Astrocyte of the spinal cord (primary cell): ENCODE measurements around the gene TCF12.

ENCODE experiments used
- DNase-seq: peaks from one replicate; pipeline ENCODE4 v3.0.0; 2011; ENCODE audit warnings: low read depth, low spot score
- H3K4me3 ChIP-seq: 2 replicates; pipeline ENCODE4 v1.5.1; 2011; ENCODE audit warnings: low read depth, mild to moderate bottlenecking, low read length, moderate library complexity
- CTCF ChIP-seq: IDR thresholded peaks from 2 replicates; pipeline ENCODE4 v1.5.1; 2012; ENCODE audit warnings: low read depth, mild to moderate bottlenecking, low read length, inconsistent platforms
- in situ Hi-C: cut with HindIII; loops from 2 replicates; pipeline ENCODE4 v1.10.0; 2017; ENCODE audit warnings: low sequenced_read_pairs

Gene TCF12

DNA sequence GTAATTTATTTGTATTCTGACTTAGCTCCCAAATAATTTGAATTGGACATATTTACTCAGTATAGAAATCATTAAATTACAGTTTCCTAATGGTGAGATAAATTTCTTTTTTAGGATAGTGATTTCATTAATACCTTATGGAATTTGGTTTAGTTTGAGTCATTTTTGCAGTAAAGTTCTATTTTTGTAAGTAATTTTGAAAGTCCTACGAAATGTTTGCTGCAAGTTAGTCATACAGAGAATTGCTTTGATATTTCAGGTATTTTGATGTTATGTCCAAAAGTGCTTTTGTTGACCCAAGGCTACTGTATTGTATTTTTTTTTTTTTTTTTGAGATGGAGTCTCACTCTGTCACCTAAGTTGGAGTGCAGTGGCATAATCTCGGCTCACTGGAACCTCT lies 41.7 kb downstream of the TCF12 start:
- no peak for DNase-seq
- in situ Hi-C loops: no loop called here

GRCh38 chr15:56963126-56963525 lies 44.7 kb downstream of the TCF12 start:
- no peak for DNase-seq
- H3K4me3 ChIP-seq: no peak overlapping the region
- in situ Hi-C loops: no loop called here
- TF ChIP-seq CTCF: no peak

More for the DNA sequence above, 41.7 kb downstream of the TCF12 start:
- H3K4me3 ChIP-seq: no peak overlapping the region
- no peak for TF ChIP-seq CTCF

GRCh38 chr15:56963710-56964109 lies 45.3 kb downstream of the TCF12 start:
- in situ Hi-C loops: no loop called here
- peak; percentile 35 for DNase-seq
- no peak overlapping the region for H3K4me3 ChIP-seq
- TF ChIP-seq CTCF: no peak

DNA sequence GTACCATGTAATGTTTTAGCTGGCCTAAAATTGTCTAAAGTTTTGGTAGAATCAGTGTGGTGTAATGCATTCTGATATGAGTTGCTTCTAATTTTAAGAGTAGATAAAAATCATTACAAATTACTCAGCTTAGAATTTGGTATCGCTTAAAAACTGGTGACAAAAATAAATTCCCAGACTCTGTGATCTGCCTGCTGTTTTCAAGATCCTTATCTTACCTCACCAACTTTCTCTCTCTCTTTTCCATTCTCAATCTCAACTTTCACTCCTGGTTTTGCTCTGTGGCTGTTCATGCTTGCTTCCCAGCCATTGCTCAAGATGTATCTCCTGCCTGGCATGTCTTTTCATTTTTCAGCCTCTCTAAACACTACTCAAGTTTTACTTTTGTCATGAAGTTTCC lies 45.7 kb downstream of the TCF12 start:
- TF ChIP-seq CTCF: no peak
- H3K4me3 ChIP-seq: no peak overlapping the region
- peak; percentile 30 for DNase-seq
- in situ Hi-C loops: no loop called here

DNA sequence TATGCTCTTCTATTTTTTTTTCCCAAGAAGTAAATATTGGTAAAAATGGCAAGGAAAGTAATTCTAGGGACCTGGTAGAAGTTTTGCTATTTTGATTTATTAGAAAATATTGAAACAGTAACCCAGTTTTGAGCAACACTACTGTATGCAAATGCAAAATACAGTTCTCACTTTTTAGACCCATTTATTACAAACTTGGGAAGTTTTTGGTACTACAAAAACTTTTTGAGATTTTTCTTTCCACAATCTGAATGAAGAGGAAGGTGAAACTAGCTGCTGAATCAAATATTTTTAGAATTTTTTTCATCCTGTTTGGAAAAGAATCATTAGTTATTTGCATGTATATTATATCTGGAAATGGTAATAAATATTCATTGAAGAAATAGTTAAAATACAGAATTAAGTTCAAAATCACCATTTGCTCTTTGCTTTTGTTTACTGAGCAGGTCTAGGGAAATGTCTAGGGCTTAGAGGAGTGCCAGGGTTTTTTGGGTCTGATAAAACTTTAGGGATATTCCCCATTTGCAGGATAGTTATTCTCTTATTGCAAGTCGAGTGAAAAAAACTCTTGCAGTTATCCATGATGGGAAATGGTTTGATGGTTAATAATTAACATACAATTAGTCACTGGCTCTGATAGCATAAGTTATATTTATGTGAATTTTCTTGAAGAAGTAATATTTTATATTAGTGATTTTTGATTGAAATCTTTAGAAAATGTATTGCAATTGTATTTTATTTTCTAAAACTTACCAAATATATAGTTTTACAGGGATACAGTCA lies 47.0 kb downstream of the TCF12 start:
- in situ Hi-C loops: no loop called here
- no peak overlapping the region for H3K4me3 ChIP-seq
- no peak for DNase-seq
- no peak for TF ChIP-seq CTCF

- no peak overlapping the region for H3K4me3 ChIP-seq
- no peak for DNase-seq
- TF ChIP-seq CTCF: no peak
- in situ Hi-C loops: no loop called here
Observed at GRCh38 chr15:56967336-56967735, 48.9 kb downstream of the TCF12 start.
